Measurements from ENCODE around the gene VIP.
"Not testable (repeated sequence)": the region's sequence is repeated elsewhere in the genome, so short reads cannot be mapped to it uniquely, and the experiment has no call there.

The VIP gene

GRCh38 chr6:152750694-152751093 lies at the start of gene VIP:
VIP (plus strand) TSS chr6:152750797; CDS start chr6:152752178, 1,381 bp downstream.
- DNase-seq, result no peak

GRCh38 chr6:152701081-152701862 lies 49.3 kb upstream of the VIP start:
- DNase-seq, result no peak

- DNase-seq, result no peak
These were observed 48.7 kb upstream of the VIP start for GRCh38 chr6:152701863-152702401.

- DNase-seq, result not testable (repeated sequence)
These were observed 46.8 kb upstream of the VIP start for GRCh38 chr6:152703750-152704149.

- no peak for DNase-seq
These were observed 45.3 kb upstream of the VIP start for GRCh38 chr6:152705327-152705726.

- DNase-seq, result no peak
These were observed 34.3 kb upstream of the VIP start for GRCh38 chr6:152716322-152716721.

- no peak for DNase-seq
These were observed 29.6 kb upstream of the VIP start for GRCh38 chr6:152720974-152721373.

GRCh38 chr6:152721956-152722355 lies 28.6 kb upstream of the VIP start:
- no peak for DNase-seq

- no peak for DNase-seq
These were observed 27.2 kb upstream of the VIP start for GRCh38 chr6:152723398-152723797.

GRCh38 chr6:152726313-152726712 lies 24.3 kb upstream of the VIP start:
- DNase-seq, result no peak

- DNase-seq, result no peak
These were observed 23.1 kb upstream of the VIP start for GRCh38 chr6:152727507-152727906.

- no peak for DNase-seq
These were observed 16.0 kb upstream of the VIP start for GRCh38 chr6:152734630-152735029.

GRCh38 chr6:152736687-152737273 lies 13.8 kb upstream of the VIP start:
- no peak for DNase-seq

- no peak for DNase-seq
These were observed 5.0 kb upstream of the VIP start for GRCh38 chr6:152745509-152746171.

GRCh38 chr6:152746172-152746553 lies 4.4 kb upstream of the VIP start:
- DNase-seq, result no peak

- no peak for DNase-seq
These were observed 1.8 kb upstream of the VIP start for GRCh38 chr6:152748843-152749242.

GRCh38 chr6:152749336-152749735 lies 1.3 kb upstream of the VIP start:
- no peak for DNase-seq

- DNase-seq, result no peak
These were observed 14.7 kb downstream of the VIP start for GRCh38 chr6:152765331-152765730.

- no peak for DNase-seq
These were observed 18.6 kb downstream of the VIP start for GRCh38 chr6:152769159-152769558.

GRCh38 chr6:152769993-152770392 lies 19.4 kb downstream of the VIP start:
- DNase-seq, result no peak

- DNase-seq, result no peak
These were observed 20.6 kb downstream of the VIP start for GRCh38 chr6:152771061-152771687.

GRCh38 chr6:152775428-152775827 lies 24.8 kb downstream of the VIP start:
- no peak for DNase-seq

GRCh38 chr6:152776833-152777232 lies 26.2 kb downstream of the VIP start:
- no peak for DNase-seq
